Tibial nerve (tissue), 4 donors: ENCODE data around the gene ARID4B. TPM values are rescaled to one million over a fixed set of nuclear protein-coding genes. Genes with fewer than 3 reads are reported as not detected.

Source experiments
- DNase-seq, 2 donors: peaks; one replicate each; pipeline ENCODE4 v3.0.0-alpha.2; 2019; ENCODE audit warnings: low spot score in 2 of 2
- H3K27ac ChIP-seq, 4 donors: fragments of 200-600 bp; sonication (generic) in 3 of 4; one replicate each; pipeline ENCODE4 v1.5.1; 2017 to 2019; ENCODE audit warnings: mild to moderate bottlenecking in 1 of 4
- H3K27me3 ChIP-seq, 2 donors: fragments of 200-600 bp; sonication (generic) in 1 of 2; one replicate each; pipeline versions ENCODE4 v1.5.1 to v1.6.0; 2017 to 2019
- H3K36me3 ChIP-seq, 3 donors: fragments of 200-600 bp; sonication (generic); one replicate each; pipeline ENCODE4 v1.5.1; 2018 to 2019
- H3K4me1 ChIP-seq, 4 donors: fragments of 200-600 bp; sonication (generic) in 3 of 4; one replicate each; pipeline ENCODE4 v1.5.1; 2017 to 2019
- H3K4me3 ChIP-seq, 4 donors: fragments of 200-600 bp; sonication (generic) in 3 of 4; one replicate each; pipeline ENCODE4 v1.5.1; 2017 to 2019; ENCODE audit warnings: mild to moderate bottlenecking in 1 of 4, moderate library complexity in 1 of 4
- H3K9me3 ChIP-seq, 4 donors: fragments of 200-600 bp; sonication (generic) in 3 of 4; one replicate each; pipeline ENCODE4 v1.5.1; 2017 to 2019
- EP300 ChIP-seq, 2 donors: sonication (generic); formaldehyde crosslinking; IDR thresholded peaks; one replicate each; pipeline ENCODE4 v1.6.1; 2017; ENCODE audit warnings: antibody characterized with exemption in 2 of 2, mild to moderate bottlenecking in 1 of 2
- POLR2A ChIP-seq, 2 donors: fragments of 450-650 bp; IDR thresholded peaks; one replicate each; pipeline ENCODE4 v1.6.1; 2017; ENCODE audit warnings: antibody characterized with exemption in 2 of 2, mild to moderate bottlenecking in 2 of 2, moderate library complexity in 2 of 2
- WGBS, 2 donors: methylation state at CpG; one replicate each; pipeline ENCODE4 v1.1.5; 2018; 5-methylcytosine and 5-hydroxymethylcytosine counted together
- total RNA-seq, 4 donors: library from RNA; depleted of rRNA; stranded (reverse); fragments of >200 nt; gene quantifications; one replicate each; pipeline ENCODE4 v1.1.0, GENCODE V29; 2016
- TF ChIP-seq, protein P1 (sequence below), 5 experiments: fragments of 200-600 bp in 3 of 5; fragments of 450-650 bp in 2 of 5; sonication (generic) in 3 of 5; IDR thresholded peaks; one replicate each; pipeline ENCODE4 v1.5.1; 2016 to 2019; ENCODE audit warnings: antibody characterized with exemption in 5 of 5, mild to moderate bottlenecking in 3 of 5, moderate library complexity in 2 of 5

The ARID4B gene
- total RNA-seq, 4 donors from 2014 or later, result 41.6 to 58.8 (median 46.8) TPM

DNA sequence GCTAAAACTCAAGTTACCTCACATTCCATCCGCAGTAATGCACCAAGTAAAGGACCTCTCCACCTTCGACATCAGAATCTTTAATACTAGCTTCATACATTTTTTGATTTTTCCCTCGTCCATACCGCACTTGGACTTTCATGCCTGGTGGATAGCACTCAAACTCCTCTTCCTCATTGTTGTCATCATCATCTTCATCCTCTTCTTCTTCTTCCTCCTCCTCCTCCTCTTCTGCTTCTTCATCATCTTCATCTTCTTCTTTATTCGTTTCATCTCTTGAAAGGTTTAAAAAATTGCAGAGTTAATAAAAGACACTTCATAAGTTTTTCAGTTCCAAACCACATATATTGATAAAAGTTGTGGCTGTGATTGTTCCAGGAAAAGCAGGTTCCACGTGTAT, 114.2 kb downstream of the ARID4B start:
- H3K36me3 ChIP-seq, result peaks cover 0 to 50% (median 5%) of the 10 kb centered on the region in 3 donors
- WGBS, 2 donors, result 89 to 92% methylated on average over 6 of the region's 6 CpGs

DNA sequence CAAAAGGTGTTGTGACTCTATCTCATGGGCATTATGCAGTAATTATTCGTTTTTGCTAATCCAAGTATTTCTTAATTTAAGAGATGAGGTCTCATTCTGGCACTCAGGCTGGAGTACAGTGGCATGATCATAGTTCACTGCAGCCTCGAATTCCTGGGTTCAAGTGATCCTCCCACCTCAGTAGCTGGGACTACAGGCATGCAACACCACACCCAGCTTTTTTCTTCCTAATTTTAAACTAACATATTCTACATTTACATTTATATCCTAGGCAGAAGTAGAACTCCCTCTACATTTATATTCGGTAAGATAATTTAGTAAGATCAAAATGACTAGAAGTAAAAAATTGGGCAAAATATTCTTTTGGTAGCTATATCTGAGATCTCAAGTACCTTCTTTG, 116.5 kb downstream of the ARID4B start:
- DNase-seq, result no peak

More for the DNA sequence above, 114.2 kb downstream of the ARID4B start:
- TF ChIP-seq POLR2A (IDR thresholded peaks at IDR 0.05), result no peak
- TF ChIP-seq, protein P1, sequence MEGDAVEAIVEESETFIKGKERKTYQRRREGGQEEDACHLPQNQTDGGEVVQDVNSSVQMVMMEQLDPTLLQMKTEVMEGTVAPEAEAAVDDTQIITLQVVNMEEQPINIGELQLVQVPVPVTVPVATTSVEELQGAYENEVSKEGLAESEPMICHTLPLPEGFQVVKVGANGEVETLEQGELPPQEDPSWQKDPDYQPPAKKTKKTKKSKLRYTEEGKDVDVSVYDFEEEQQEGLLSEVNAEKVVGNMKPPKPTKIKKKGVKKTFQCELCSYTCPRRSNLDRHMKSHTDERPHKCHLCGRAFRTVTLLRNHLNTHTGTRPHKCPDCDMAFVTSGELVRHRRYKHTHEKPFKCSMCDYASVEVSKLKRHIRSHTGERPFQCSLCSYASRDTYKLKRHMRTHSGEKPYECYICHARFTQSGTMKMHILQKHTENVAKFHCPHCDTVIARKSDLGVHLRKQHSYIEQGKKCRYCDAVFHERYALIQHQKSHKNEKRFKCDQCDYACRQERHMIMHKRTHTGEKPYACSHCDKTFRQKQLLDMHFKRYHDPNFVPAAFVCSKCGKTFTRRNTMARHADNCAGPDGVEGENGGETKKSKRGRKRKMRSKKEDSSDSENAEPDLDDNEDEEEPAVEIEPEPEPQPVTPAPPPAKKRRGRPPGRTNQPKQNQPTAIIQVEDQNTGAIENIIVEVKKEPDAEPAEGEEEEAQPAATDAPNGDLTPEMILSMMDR (IDR thresholded peaks at IDR 0.05), result no peak
- no peak for TF ChIP-seq EP300 (IDR thresholded peaks at IDR 0.05)
- Histone ChIP-seq H3K27ac (no peak overlapping the region), H3K4me3 (no peak overlapping the region), H3K9me3 (no peaks in the 10 kb centered on the region), H3K27me3 (no peaks in the 10 kb centered on the region), H3K4me1 (no peaks in the 10 kb centered on the region)
- DNase-seq, result no peak

DNA sequence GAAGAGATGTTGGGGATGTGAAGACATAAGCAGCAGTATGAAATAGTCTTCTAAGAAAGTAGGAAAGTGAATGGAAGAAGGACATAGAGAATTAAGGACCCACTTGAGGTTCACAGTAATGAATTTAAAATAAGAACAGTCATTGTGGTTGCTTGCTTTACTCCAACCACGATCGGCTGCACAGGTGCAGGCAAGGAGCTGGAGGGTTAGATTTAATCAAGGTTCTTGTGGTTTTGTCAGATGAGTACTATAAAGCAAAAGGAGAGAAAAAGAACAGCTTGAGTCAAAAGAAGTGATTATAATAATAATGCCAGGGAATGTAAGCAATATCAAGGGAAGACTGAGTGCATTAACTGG, 120.8 kb downstream of the ARID4B start:
- Histone ChIP-seq H3K27ac (no peak overlapping the region), H3K4me3 (no peak overlapping the region), H3K36me3 (peaks cover 0 to 66% (median 5%) of the 10 kb centered on the region in 3 donors), H3K27me3 (no peaks in the 10 kb centered on the region), H3K9me3 (no peaks in the 10 kb centered on the region), H3K4me1 (no peaks in the 10 kb centered on the region)
- 66 to 91% methylated on average over 2 of the region's 2 CpGs for WGBS, 2 donors
- DNase-seq, result no peak
- TF ChIP-seq POLR2A (IDR thresholded peaks at IDR 0.05) (no peak), EP300 (IDR thresholded peaks at IDR 0.05) (no peak)
- TF ChIP-seq, protein P1 (IDR thresholded peaks at IDR 0.05), result no peak

More for the DNA sequence above, 116.5 kb downstream of the ARID4B start:
- TF ChIP-seq EP300 (IDR thresholded peaks at IDR 0.05), result no peak
- TF ChIP-seq, protein P1 (IDR thresholded peaks at IDR 0.05), result no peak
- no peak for TF ChIP-seq POLR2A (IDR thresholded peaks at IDR 0.05)
- Histone ChIP-seq H3K4me3 (no peak overlapping the region), H3K9me3 (no peaks in the 10 kb centered on the region), H3K27ac (no peak overlapping the region), H3K27me3 (no peaks in the 10 kb centered on the region), H3K4me1 (no peaks in the 10 kb centered on the region), H3K36me3 (peaks cover 0 to 68% (median 5%) of the 10 kb centered on the region in 3 donors)
- 91 to 92% methylated on average over 3 of the region's 3 CpGs for WGBS, 2 donors

DNA sequence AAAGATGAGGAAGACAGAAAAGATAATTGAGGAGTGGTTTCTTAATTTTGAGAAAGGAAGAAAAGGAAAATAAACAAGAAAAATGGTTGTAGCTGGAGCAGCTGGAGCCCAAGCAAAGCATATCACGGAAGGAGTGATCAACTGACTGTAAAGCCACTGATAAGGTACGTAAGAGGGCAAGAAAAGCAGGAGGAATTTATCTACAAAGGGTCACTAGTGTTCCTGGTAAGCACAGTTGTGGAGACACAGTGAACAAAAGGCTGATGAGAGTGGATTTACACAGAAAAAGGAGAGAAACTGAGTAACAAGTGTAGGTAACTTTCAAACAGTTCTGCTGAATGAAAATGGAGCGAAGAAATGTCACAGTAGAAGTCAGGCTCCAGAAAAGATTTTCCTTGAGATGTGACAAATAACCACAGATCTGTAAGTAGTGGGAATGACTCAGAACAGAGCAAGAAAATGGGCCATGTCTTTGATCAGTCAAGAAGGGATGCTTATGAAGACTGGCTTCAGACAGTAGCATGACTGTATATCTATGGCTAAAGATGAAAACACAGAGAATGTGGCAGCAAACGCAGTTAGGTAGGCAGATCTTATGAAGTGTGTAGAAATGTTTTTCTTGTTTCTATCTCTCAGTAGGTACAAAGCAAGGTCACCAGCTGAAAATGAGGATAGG, 121.3 kb downstream of the ARID4B start:
- WGBS, 2 donors, result 91 to 92% methylated on average over 4 of the region's 4 CpGs
- DNase-seq, result no peak
- Histone ChIP-seq H3K27me3 (no peaks in the 10 kb centered on the region), H3K4me1 (no peaks in the 10 kb centered on the region), H3K27ac (no peak overlapping the region), H3K9me3 (no peaks in the 10 kb centered on the region), H3K36me3 (peaks cover 0 to 61% (median 5%) of the 10 kb centered on the region in 3 donors), H3K4me3 (no peak overlapping the region)
- TF ChIP-seq, protein P1 (IDR thresholded peaks at IDR 0.05), result no peak
- no peak for TF ChIP-seq POLR2A (IDR thresholded peaks at IDR 0.05)

DNA sequence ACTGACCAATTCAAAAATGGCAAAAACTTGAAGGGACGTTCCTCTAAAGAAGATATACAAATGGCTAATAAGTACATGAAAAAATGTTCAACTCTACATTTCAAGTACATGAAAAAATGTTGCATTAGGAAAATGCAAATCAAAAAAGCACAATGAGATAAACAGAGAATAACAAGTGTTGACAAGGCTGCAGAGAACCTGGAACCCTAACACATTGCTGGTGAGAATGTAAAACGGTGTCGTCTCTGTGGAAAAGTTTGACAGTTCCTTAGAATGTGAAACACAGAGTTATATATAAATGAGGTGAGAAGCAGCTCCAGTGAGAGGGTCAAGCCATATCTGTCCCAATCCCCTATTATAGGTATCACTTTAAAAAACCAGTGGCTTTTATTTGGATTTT, 122.3 kb downstream of the ARID4B start:
- Histone ChIP-seq H3K27me3 (no peaks in the 10 kb centered on the region), H3K27ac (no peak overlapping the region), H3K36me3 (peaks cover 0 to 52% (median 0%) of the 10 kb centered on the region in 3 donors), H3K9me3 (no peaks in the 10 kb centered on the region), H3K4me1 (no peaks in the 10 kb centered on the region), H3K4me3 (no peak overlapping the region)
- TF ChIP-seq, protein P1 (IDR thresholded peaks at IDR 0.05), result no peak
- TF ChIP-seq POLR2A (IDR thresholded peaks at IDR 0.05), result no peak
- TF ChIP-seq EP300 (IDR thresholded peaks at IDR 0.05), result no peak
- WGBS, 2 donors, result 95 to 97% methylated on average over 3 of the region's 3 CpGs
- DNase-seq, result no peak
